ENCODE data around the gene CARD11.
"Not testable (repeated sequence)": the region's sequence is repeated elsewhere in the genome, so short reads cannot be mapped to it uniquely, and the experiment has no call there.

CARD11 gene

DNA sequence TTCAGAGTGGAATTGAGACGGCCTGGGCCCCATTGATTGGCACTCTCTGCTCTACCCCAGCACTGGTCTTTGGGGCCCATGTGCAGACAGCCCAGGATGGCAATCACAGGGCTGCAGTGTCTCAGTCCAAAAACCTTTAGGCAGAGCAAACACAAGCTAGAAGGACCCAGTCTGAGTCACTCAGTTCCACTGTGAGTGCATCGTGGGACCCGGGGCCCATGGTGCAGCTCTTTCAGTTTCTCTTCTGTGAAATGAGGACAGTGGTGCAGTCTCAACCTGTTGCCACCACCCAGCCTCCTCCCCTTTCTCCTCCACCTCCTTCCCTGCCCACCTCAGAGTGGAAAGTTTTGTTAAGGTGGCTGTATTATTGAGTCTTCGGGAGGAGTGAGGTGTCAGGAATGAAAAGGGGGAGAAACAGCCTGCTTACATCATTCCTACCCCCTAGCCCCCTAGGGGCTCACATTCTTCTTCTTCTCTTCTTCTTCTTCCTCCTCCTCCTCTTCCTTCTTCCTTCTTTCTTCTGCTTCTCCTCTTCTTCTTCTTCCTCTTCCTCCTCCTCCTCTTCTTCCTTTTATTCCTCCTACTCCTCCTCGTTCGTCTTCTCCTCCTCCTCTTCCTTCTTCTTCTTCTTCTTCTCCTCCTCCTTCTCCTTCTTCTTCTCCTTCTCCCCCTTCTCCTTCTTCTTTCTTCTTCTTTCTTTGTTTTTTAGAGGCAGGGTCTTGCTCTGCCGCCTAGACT is 19.5 kb upstream of the CARD11 start:
- DNase-seq: no peak

DNA sequence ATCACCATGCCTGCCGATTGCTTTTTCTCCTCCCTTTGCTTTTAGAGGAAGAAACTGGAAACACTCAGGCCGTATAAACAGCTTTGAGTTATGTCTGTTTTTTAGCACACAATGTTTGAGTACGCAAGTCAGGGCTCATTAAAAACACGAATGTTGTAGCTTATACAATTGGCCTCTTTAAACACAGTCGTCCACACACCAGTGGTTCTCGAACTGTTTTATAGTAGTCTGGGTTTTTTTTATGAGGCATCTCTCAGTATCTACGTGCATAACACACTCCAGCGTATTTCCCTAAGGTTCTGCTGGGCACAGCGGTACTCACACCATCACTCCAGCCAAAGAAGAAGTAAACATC is 13.4 kb upstream of the CARD11 start:
- DNase-seq: no peak

DNA sequence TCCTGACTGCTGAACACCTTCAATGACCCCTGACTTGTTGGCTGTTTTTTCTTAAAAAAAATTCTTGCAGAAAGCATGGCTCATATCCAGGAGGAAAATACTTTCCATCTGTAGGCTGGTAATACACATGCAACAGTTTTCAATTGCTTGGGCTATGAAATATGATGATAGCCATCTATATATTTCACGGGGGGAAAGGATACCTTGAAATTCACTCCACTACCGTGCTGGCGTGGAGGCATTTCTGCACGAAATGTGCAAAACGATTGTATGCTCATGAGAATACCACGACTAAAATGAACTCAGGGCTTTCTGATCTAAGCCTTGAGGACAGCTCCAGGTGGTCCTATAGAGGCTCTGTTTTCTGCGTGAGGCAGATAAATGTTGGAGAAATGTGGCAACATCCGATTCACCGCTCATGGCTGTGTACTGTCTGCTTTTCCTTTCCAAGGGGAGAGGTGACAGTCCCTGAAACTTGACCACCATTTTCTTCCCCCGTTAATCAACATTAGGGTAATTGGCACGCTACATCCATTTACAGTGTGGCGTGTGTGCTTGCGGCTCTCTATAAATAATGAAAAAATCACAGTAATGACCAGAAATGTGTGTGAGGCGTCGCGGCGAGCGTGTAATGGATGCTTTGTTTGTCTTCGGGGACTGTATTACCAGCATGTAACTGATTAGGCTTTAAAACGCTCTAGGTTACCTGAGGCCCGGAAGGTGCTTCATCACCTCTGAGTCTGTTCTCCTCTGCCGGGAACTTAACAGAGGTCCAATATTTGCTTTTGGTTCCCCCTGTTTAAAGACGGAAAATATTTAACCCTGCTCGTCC is 12.8 kb upstream of the CARD11 start:
- DNase-seq: no peak

DNA sequence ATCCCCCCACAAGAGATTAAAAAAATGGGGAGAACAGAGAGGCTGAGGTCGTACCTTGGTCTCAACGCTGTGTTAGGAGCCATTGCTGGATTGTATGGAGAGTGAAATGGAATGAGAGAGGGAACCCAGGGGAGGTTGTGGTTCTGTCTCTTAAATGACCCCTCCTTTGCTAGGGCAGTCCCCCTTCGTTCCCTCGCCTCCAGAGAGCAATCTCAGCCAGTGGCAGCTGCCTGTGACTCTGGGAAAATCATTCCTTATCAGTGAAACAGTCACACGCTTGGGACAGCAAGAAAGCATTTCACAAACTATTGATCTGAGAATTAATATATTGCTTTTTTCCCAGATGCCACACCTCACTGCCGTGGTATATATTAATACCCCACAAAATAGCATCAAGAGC is 12.0 kb upstream of the CARD11 start:
- no peak for DNase-seq

DNA sequence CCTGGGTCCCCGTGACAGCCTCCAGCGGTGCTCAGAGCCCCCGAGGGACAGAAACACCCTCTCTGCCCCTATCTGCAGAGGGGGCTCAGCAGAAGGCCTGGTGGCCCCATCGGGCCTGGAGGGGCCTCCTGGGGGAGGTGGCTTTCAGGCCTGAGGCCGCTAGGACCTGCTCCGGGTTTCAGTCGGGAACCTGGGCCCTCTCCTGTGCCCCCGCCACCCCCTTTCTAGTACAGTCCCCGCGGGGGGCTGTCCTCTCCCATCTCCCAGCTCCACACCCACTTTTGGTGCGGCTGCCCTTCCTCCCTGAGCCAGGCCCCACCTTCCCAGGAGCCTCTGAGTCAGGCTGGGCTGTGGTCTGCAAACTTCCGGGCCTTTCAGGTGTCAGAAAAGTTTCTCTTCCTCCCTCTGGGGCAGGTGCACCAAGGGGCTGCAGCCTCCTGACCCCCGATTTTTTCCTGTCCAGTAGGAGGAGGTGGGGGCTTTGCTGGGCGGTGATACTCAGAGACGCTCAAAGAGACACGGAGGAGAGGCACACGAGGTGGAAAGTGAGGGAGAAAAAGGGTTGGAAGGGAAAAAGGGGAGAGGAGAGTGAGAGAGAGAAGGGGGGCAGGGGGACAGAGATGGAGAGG is 692 bp downstream of the CARD11 start:
- DNase-seq: no peak

DNA sequence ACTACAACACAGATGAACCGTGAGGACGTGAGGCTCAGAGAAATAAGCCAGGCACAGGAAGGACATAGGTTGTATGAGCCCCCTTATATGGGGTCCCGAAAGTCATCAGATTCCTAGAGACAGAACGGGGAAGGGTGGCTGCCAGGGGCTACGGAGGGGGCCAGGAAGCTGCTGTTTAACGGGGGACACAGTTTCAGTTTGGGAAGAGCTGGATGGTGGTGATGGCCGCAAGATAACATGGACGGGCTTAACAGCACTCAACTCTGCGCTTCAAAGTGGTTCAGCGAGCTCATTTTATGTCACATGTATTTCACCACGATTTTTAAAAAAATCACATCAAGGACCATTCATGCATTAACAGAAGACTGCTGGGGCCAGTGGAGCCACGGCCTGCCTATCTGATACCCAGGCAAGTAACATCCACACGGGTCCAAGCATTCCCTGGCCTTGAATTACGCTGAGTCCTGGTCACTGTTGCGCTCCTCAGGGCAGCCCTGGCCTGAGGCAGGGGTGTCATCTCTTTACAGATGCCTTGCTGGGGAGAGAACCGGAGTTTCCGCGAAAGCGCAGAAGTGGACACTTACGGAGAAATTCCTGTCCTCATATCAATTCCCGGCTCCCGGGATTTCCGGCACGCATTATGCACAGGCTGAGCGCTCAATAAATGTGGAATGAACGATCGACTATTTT is 1.5 kb downstream of the CARD11 start:
- no peak for DNase-seq

DNA sequence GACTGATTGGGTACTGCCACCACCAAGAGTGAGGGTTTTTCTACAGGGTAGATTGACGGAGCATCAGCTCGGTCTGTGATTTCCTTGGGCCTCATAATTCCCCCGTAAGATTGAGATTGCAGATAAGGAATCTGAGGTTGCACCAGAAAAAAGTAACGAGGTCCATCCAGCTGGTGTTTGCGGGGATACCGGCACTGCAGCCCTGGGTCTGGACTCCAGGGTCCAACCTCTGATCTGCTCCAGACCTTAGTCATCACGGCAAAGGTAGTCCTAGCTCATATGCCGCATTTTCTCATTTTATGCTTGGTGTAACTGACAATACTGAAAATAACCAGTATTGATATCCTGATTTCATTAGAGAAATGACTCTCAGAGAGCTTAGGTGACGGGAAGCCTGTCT is 3.9 kb downstream of the CARD11 start:
- DNase-seq: no peak

DNA sequence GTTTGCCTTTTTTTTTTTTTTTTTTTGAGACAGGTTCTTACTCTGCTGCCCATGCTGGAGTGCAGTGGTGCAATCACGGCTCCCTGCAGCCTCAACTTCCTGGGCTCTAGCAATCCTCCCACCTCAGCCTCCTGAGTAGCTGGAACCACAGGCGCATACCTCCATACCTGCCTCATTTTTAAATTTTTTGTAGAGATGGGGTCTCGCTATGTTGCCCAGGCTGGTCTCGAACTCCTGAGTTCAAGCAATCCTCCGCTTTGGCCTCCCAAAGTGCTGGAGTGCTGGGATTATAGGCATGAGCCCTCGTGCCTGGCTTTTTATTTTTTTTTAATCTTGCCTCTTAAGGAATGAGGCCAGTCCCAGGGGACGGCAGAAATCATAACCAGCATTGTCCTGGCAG is 5.7 kb downstream of the CARD11 start:
- not testable (repeated sequence) for DNase-seq

DNA sequence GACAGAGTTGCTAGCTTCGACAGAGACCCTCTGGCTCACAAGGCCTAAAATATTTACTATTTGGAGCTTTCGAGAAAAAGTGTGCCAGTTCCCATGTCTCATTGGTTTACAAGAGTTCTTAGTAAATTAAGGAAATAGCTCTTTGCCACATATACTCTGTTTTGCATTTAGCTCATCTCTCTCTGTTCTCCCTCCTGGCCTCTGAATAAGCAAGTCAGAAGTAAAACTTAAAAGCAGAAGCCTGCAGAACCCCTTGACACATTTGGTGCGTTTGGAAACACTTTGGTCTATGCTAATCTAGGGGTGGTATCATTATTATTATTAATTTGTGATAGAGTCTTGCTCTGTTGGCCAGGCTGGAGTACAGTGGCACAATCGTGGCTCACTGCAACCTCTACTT is 6.4 kb downstream of the CARD11 start:
- no peak for DNase-seq

DNA sequence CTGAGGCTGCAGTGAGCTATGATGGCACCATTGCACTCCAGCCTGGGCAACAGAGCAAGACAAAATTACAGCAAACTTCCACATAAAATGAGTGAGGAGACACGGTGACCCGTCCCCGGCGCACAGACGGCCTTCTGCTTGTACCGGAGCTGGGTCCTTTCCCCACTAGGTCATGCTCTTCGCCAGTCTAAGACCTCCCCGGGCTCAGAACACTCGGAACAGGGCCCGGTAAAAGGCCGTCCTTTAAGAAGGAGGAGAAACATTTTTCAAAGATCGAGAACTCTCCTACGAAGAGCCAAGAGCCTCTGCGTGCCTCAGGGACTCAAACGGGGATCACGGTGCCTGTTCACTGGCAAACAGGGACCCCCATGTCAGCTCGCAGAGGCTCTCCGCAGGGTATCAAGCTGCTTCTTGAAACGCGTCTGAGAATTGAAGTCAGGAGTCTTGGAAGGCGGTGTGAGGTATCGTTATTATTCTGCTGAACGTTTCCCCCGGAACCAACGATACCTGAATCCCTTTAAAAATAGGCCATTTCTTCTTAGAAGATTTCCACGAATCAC is 9.0 kb downstream of the CARD11 start:
- DNase-seq: no peak

DNA sequence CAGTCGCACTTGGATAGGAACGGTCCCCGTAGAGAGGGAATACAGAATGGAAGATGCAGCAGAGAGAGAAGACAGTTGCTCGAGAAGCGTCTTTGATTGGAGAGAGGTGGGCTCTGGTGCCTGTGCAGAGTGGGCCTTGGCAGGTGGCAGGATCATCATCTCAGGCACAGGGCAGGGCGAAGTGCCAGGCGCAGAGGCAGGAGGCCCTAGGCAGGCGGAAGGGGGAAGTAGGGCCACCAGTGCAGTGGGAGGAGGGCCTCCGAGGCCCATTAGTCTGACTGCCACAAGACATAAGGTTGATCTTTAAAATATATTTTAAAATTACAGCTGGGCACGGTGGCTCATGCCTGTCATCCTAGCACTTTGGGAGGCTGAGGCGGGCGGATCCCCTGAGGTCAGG is 10.1 kb downstream of the CARD11 start:
- no peak for DNase-seq

DNA sequence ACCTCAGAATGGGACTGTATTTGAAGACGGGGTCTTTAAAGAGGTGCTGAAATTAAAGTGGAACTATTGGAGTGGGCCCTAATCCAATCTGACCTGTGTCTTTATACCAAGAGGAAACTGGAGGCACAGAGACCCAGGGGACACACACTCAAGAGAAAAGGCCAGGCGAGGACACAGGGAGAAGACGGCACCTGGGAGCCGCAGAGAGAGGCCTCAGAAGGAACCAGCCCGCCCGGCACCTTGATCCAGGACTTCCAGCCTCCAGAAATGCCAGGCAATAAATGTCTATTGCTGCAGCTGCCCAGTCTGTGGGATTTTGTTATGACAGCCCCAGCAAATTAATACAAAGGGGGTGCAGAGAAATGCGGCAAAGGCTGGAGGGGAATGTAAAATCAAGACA is 10.5 kb downstream of the CARD11 start:
- no peak for DNase-seq

DNA sequence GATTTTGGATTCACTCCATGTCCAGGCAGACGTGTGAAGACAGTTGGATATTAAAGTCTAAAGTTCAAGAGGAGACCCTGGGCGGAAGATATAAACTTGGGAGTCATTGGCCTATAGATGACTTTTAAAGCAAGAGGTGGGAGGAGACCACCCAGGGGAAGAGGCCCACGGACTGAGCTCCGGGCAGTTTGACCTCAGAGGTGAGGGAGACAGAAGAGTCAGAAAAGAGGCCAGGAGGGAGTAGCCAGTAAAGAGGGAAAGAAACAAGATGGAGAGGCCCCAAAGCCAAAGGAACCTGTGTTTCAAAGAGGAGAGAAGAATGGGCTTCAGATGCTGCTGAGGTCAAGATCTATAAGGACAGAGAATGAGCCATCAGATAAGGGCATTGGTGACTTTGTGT is 11.4 kb downstream of the CARD11 start:
- DNase-seq: no peak

DNA sequence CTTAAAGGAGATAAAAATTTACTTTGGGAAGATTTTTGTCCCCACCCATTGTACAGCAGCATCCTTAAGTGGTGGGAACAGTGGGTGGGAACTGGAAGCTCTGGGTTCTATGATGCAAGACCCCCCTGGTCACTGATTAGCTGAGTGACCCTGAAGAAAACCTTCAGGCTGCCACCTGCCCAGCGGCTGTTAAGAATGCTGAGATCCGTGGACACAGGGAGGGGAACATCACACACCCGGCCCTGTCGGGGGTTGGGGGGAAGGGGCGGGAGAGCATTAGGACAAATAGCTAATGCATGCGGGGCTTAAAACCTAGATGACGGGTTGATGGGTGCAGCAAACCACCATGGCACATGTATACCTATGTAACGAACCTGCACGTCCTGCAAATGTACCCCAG is 14.5 kb downstream of the CARD11 start:
- DNase-seq: no peak

DNA sequence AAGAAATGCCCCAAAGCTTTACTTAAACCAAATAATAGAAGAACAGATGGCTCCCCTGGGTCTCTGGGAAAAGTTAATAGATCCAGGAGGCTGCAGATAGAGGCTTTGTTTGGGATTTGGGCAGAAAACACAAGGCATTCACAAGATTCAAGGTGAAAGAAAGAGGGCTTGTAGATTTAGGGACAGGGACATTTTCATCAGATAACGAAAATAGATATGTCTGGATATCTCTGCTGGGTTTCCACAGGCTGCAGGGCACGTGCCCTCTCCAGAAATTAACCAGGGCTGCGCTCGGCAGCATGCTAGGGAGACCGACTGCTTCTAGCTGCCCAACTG is 14.9 kb downstream of the CARD11 start:
- DNase-seq: no peak

DNA sequence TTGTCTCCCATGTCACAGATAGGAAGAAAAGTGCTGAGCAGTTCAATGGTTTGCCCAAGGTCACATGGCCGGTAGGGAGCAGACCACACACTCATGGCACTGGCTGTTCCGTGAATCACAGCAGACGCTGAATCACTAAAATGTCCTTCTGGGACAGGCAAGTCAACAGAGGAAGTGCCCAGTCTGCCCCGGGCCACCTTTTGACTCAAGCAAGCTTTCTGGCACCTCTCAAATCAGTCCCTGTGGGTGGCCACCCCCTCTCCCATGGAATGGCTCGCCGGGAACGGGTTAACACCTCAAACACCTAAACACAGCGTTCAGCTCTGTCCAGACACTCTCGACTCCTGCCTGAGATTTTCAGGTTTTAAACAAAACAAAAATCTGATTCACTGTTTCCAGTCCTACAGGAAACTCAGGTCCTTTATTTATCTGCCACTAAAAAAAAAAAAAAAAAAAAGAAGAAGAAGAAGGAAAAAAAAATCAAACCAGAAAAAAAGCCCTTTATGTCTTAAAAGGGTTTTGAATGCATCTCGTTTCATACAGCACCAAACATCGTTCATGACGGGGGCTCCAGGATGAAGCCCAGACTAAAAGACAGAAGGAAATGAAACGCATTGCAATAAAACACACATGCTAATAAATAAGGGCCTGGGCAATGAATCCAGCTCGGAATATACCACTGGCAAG is 15.5 kb downstream of the CARD11 start:
- DNase-seq: peak in 1 of 2 donors; percentile 8

DNA sequence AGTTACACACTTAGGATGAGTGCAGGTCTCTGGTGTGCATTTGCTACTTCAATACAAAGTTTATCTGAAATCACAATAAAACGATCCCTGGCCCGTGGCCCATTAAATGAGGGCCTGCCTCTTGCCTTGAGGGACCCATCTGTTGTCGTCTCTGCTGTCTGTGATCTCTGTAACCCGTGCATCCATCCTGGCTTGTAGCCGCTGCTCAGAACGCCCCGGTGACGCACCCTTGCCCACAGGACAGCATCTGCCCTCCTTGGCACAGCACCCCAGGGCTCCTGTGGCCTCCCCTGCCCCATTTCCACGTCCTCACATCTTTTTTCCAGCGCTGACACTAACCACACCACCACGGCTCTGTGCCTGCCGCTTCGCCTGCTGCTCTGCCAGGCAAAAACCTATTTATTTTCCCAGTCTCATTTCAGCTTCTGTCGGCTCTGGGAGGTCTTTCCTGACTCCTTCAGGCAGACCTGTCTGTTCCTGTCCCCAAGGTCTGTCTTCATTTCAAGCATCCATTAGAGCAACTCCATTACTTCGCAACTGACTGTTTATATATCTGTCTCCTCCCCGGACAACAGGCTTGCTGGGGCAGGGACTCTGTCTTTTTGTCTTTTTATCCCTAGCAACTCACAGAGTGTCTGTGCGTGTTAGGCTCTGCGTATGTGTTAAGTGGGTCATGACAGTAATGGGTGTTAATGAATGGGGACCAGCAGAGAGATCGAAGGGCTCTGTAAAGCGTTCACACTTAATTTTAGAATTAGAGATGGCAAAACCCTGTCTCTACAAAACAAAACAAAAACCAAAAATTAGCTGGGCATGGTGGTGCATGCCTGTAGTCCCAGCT is 16.4 kb downstream of the CARD11 start:
- no peak for DNase-seq

DNA sequence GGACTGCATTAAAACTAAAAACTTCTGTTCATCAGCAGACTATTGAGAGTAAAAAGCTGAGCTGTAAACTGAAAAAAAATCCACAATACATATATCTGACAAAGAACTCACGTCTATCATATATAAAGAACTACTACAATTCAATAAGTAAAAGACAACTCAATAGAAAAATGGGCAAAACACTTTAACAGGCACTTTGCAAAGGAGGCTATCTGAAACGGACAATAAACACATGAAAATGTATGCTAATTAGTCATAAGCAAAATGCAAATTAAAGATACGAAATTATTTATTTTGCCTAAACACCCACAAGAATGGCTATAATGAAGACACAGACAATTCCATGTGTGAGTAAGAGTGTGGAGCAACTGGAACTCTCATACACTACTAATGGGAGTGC is 18.1 kb downstream of the CARD11 start:
- DNase-seq: no peak

DNA sequence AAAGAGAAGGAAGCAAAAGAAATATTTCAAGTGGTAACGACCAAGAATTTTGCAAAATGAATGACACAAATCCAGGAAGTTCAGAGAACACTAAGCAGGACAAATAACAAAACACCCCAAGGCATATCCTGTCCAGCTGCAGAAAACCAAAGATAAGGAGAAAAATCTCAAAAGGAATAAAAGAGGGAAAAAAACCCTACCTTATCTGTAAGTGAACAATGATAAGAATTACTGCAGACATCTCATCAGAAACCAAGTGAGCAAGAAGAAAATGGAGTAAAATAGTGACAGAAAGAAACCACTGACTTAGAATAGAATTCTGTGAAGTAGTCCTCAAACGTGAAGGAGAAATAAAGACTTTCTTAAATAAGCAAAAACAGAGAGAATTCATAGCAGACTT is 21.8 kb downstream of the CARD11 start:
- no peak for DNase-seq

DNA sequence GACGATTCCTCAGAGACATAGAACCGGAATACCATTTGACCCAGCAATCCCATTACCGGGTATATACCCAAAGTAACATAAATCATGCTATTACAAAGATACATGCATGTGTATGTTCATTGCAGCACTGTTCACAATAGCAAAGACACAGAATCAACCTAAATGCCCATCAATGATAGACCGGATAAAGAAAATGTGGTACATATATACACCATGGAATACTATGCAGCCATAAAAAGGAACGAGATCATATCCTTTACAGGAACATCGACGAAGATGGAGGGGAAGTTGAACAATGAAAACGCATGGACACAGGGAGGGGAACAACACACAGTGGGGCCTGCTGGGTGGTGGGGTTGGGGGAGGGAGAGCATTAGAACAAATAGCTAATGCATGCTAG is 22.4 kb downstream of the CARD11 start:
- not testable (repeated sequence) for DNase-seq

DNA sequence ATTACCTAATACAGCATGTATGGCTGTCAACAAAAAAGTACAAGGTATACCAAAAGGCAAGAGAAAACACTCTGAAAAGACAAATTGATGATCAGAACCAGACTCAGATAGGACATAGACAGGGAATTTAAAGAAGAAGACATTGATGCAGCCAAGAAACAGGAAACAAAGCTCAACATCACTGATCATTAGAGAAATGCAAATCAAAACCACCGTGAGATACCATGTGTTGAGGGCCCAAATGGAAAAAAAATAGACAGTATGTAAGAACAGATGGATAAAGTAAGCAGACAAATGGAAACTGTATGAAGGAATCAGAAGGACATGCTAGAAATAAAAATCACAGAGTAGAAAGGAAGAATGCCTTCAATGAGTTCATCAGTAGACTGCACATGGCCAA is 23.3 kb downstream of the CARD11 start:
- no peak for DNase-seq

DNA sequence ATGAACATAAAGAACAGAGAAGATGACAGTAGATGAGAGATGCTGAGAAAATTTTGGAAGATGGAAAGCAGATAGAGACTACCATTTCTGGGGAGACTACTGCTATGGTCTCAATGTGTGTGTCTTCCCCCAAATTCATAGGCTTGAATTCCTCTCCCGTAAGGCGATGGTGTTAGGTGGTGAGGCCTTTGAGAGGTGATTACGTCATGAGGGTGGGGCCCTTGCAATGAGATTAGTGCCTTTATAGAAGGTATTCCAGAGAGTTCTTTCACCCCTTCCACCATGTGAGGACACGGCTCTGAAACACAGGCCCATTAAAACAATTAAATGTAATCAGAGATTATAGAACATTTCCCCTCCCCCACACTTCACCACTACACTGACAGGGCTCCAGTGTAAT is 23.9 kb downstream of the CARD11 start:
- DNase-seq: no peak

Data from hippocampal formation (tissue), 2 donors.